Chondrocyte (in vitro differentiated cells): ENCODE measurements around the gene GGT6. TPM values are rescaled to one million over a fixed set of nuclear protein-coding genes. Genes with fewer than 3 reads are reported as not detected.

Experiments
- DNase-seq: peaks from one replicate; pipeline ENCODE4 v3.0.0; 2021; ENCODE audit warnings: mixed read lengths, low spot score
- H3K27ac Mint-ChIP-seq: one replicate; pipeline ENCODE4 v1.8.0; 2021; ENCODE audit warnings: mild to moderate bottlenecking, moderate library complexity, mixed read lengths; ENCODE audit not compliant: unreplicated experiment
- H3K27me3 Mint-ChIP-seq: 2 replicates; pipeline ENCODE4 v1.8.0; 2021; ENCODE audit warnings: low read depth, mixed read lengths
- H3K36me3 Mint-ChIP-seq: 2 replicates; pipeline ENCODE4 v1.8.0; 2021; ENCODE audit warnings: low read depth, mixed read lengths
- H3K4me1 Mint-ChIP-seq: 2 replicates; pipeline ENCODE4 v1.8.0; 2021; ENCODE audit warnings: low read depth, mild to moderate bottlenecking, mixed read lengths
- H3K4me3 Mint-ChIP-seq: one replicate; pipeline ENCODE4 v1.8.0; 2021; ENCODE audit warnings: mild to moderate bottlenecking, moderate library complexity, mixed read lengths; ENCODE audit not compliant: unreplicated experiment
- H3K9me3 Mint-ChIP-seq: 2 replicates; pipeline ENCODE4 v1.8.0; 2021; ENCODE audit warnings: low read depth, mixed read lengths
- CTCF ChIP-seq: fragments of 200-600 bp; sonication (generic); IDR thresholded peaks from 2 replicates; pipeline ENCODE4 v1.5.0; 2021; ENCODE audit warnings: antibody characterized with exemption, mild to moderate bottlenecking, moderate library complexity
- total RNA-seq: library from RNA; stranded (reverse); gene quantifications from 3 replicates; pipeline ENCODE4 v1.2.1, GENCODE V29; 2021

Gene GGT6
- total RNA-seq, 1 donor from 2014 or later: not detected

GRCh38 chr17:4542003-4542725 is 18.2 kb downstream of the GGT6 start:
- Mint-ChIP-seq H3K36me3 (peaks cover 13% of the 10 kb centered on the region), H3K4me3 (no peak overlapping the region), H3K27ac (no peak overlapping the region), H3K27me3 (no peaks in the 10 kb centered on the region), H3K4me1 (no peaks in the 10 kb centered on the region), H3K9me3 (no peaks in the 10 kb centered on the region)
- no peak for DNase-seq
- no peak for TF ChIP-seq CTCF

GRCh38 chr17:4541328-4542002 is 18.9 kb downstream of the GGT6 start:
- DNase-seq: peak; percentile 91
- Mint-ChIP-seq H3K4me3 (no peak overlapping the region), H3K36me3 (peaks cover 13% of the 10 kb centered on the region), H3K27me3 (no peaks in the 10 kb centered on the region), H3K4me1 (no peaks in the 10 kb centered on the region), H3K27ac (no peak overlapping the region), H3K9me3 (no peaks in the 10 kb centered on the region)
- peak; percentile 14 for TF ChIP-seq CTCF

GRCh38 chr17:4540687-4541327 is 19.6 kb downstream of the GGT6 start:
- no peak for DNase-seq
- Mint-ChIP-seq H3K27ac (no peak overlapping the region), H3K4me3 (no peak overlapping the region)

GRCh38 chr17:4540224-4540651 is 20.1 kb downstream of the GGT6 start:
- H3K9me3 Mint-ChIP-seq: no peaks in the 10 kb centered on the region
- no peak for DNase-seq
- no peak overlapping the region for H3K4me3 Mint-ChIP-seq
- H3K4me1 Mint-ChIP-seq: no peaks in the 10 kb centered on the region
- H3K27me3 Mint-ChIP-seq: no peaks in the 10 kb centered on the region
- no peak overlapping the region for H3K27ac Mint-ChIP-seq
- peaks cover 13% of the 10 kb centered on the region for H3K36me3 Mint-ChIP-seq
- peak; percentile 14 for TF ChIP-seq CTCF

More at GRCh38 chr17:4540687-4541327, 19.6 kb downstream of the GGT6 start:
- Mint-ChIP-seq H3K36me3 (peaks cover 13% of the 10 kb centered on the region), H3K4me1 (no peaks in the 10 kb centered on the region), H3K9me3 (no peaks in the 10 kb centered on the region), H3K27me3 (no peaks in the 10 kb centered on the region)
- TF ChIP-seq CTCF: no peak

GRCh38 chr17:4539576-4540223 is 20.7 kb downstream of the GGT6 start:
- no peak overlapping the region for H3K27ac Mint-ChIP-seq
- H3K27me3 Mint-ChIP-seq: no peaks in the 10 kb centered on the region
- H3K36me3 Mint-ChIP-seq: peaks cover 13% of the 10 kb centered on the region
- no peak for DNase-seq
- TF ChIP-seq CTCF: no peak
- no peak overlapping the region for H3K4me3 Mint-ChIP-seq
- H3K9me3 Mint-ChIP-seq: no peaks in the 10 kb centered on the region
- H3K4me1 Mint-ChIP-seq: no peaks in the 10 kb centered on the region
